Endothelial cell of hepatic sinusoid (primary cell): ENCODE results near the gene TENM4.
"Not testable (repeated sequence)": the region's sequence is repeated elsewhere in the genome, so short reads cannot be mapped to it uniquely, and the experiment has no call there.

Experiments used
- in situ Hi-C: cut with HindIII; loops from 2 replicates; pipeline ENCODE4 v1.10.0; 2017; ENCODE audit warnings: low sequenced_read_pairs

Gene TENM4

GRCh38 chr11:78883506-78883905 lies 557.3 kb downstream of the TENM4 start:
- in situ Hi-C loops: no loop called here

GRCh38 chr11:78879094-78879980 lies 561.5 kb downstream of the TENM4 start:
- in situ Hi-C loops: not testable (repeated sequence)

- in situ Hi-C loops: no loop called here
Measured at GRCh38 chr11:78878631-78879030, 562.2 kb downstream of the TENM4 start.

- in situ Hi-C loops: no loop called here
Measured at GRCh38 chr11:78876676-78877075, 564.2 kb downstream of the TENM4 start.

- in situ Hi-C loops: no loop called here
Measured at GRCh38 chr11:78870655-78871054, 570.2 kb downstream of the TENM4 start.

GRCh38 chr11:78869293-78869692 lies 571.5 kb downstream of the TENM4 start:
- in situ Hi-C loops: no loop called here

- in situ Hi-C loops: no loop called here
Measured at GRCh38 chr11:78868563-78868962, 572.3 kb downstream of the TENM4 start.

- in situ Hi-C loops: loop anchor here (5.0 kb wide), 1 partner anchor 36 kb away; no protein-coding TSS in a partner anchor
Measured at GRCh38 chr11:78860720-78861422, 580.0 kb downstream of the TENM4 start.

- in situ Hi-C loops: no loop called here
Measured at GRCh38 chr11:78857688-78858087, 583.1 kb downstream of the TENM4 start.

GRCh38 chr11:78856211-78856610 lies 584.6 kb downstream of the TENM4 start:
- in situ Hi-C loops: no loop called here

GRCh38 chr11:78855116-78855515 lies 585.7 kb downstream of the TENM4 start:
- in situ Hi-C loops: no loop called here

- in situ Hi-C loops: no loop called here
Measured at GRCh38 chr11:78853521-78853920, 587.3 kb downstream of the TENM4 start.

GRCh38 chr11:78851878-78852586 lies 588.8 kb downstream of the TENM4 start:
- in situ Hi-C loops: no loop called here

- in situ Hi-C loops: no loop called here
Measured at GRCh38 chr11:78850078-78850477, 590.8 kb downstream of the TENM4 start.

- in situ Hi-C loops: no loop called here
Measured at GRCh38 chr11:78846269-78846668, 594.6 kb downstream of the TENM4 start.

GRCh38 chr11:78845496-78845895 lies 595.3 kb downstream of the TENM4 start:
- in situ Hi-C loops: no loop called here

GRCh38 chr11:78841456-78842060 lies 599.3 kb downstream of the TENM4 start:
- in situ Hi-C loops: no loop called here

GRCh38 chr11:78840623-78841022 lies 600.2 kb downstream of the TENM4 start:
- in situ Hi-C loops: no loop called here

- in situ Hi-C loops: no loop called here
Measured at GRCh38 chr11:78840200-78840599, 600.6 kb downstream of the TENM4 start.

GRCh38 chr11:78838417-78838816 lies 602.4 kb downstream of the TENM4 start:
- in situ Hi-C loops: no loop called here

- in situ Hi-C loops: no loop called here
Measured at GRCh38 chr11:78835646-78836045, 605.2 kb downstream of the TENM4 start.
